GM23248 (cell line): ENCODE data around the gene ZNF318.

Source experiments
- EZH2 ChIP-seq: fragments of 200-600 bp; sonication (generic); IDR thresholded peaks from 2 replicates; pipeline ENCODE4 v1.6.1; 2018; ENCODE audit warnings: antibody characterized with exemption, mild to moderate bottlenecking; ENCODE audit not compliant: insufficient read depth, poor library complexity, severe bottlenecking
- EZH2phosphoT487 ChIP-seq: fragments of 200-600 bp; sonication (generic); IDR thresholded peaks from 2 replicates; pipeline ENCODE4 v1.6.1; 2018; ENCODE audit warnings: antibody characterized with exemption, moderate library complexity, mild to moderate bottlenecking, low read depth; ENCODE audit not compliant: insufficient read depth

DNA sequence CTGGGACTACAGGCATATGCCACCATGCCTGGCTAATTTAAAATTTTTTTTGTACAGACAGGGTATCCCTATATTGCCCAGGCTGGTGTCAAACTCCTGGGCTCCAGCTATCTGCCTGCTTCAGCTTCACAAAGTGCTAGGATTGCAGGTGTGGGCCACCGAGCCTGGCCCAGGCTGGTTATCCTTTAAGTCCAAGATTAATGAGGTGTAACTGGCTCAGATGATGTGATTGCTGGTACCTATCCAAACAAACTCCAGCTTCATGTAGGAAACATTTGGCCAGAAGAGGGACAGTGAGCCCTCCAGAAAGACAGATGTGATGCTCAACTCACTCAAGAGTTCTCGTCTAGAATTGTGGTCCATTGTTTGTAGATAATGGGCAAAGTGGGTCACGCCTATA is 9.2 kb upstream of the ZNF318 start:
- no peak for TF ChIP-seq EZH2
- TF ChIP-seq EZH2phosphoT487, result no peak
